GM12878 (cell line): ENCODE data around the gene SCRG1. TPM values are rescaled to one million over a fixed set of nuclear protein-coding genes. Genes with fewer than 3 reads are reported as not detected.

Experiments used
- ATF7 ChIP-seq: fragments of 450-650 bp; IDR thresholded peaks from 2 replicates; pipeline ENCODE4 v1.6.1; 2016; ENCODE audit warnings: low read depth, mild to moderate bottlenecking
- CREB1 ChIP-seq: IDR thresholded peaks from 2 replicates; pipeline ENCODE4 v1.6.1; 2012; ENCODE audit warnings: low read depth, mild to moderate bottlenecking, inconsistent platforms
- E2F8 ChIP-seq: fragments of 450-650 bp; IDR thresholded peaks from 2 replicates; pipeline ENCODE4 v1.6.1; 2018; ENCODE audit warnings: mild to moderate bottlenecking, low read depth, moderate library complexity; ENCODE audit not compliant: partially characterized antibody
- ETV6 ChIP-seq, 2 experiments: fragments of 450-650 bp in 1 of 2; IDR thresholded peaks in 1 of 2; conservative IDR thresholded peaks in 1 of 2; 2 replicates each; pipeline ENCODE4 v1.6.1; 2014; ENCODE audit warnings: antibody characterized with exemption in 1 of 2, borderline replicate concordance in 1 of 2, low read depth in 1 of 2, mild to moderate bottlenecking in 1 of 2, moderate library complexity in 1 of 2
- KLF5 ChIP-seq: fragments of 450-650 bp; IDR thresholded peaks from 2 replicates; pipeline ENCODE4 v1.6.1; 2014; ENCODE audit warnings: mild to moderate bottlenecking; ENCODE audit not compliant: partially characterized antibody
- MTA3 ChIP-seq: IDR thresholded peaks from 2 replicates; pipeline ENCODE4 v1.6.1; 2012; ENCODE audit warnings: low read length, inconsistent platforms, borderline replicate concordance
- NR2C2 ChIP-seq: IDR thresholded peaks from 2 replicates; pipeline ENCODE4 v1.6.1; 2011; ENCODE audit warnings: borderline replicate concordance, low read depth; ENCODE audit not compliant: control insufficient read depth, insufficient read length
- PBX3 ChIP-seq: IDR thresholded peaks from 2 replicates; pipeline ENCODE4 v1.6.1; 2011; ENCODE audit warnings: mild to moderate bottlenecking, low read depth, low read length, moderate library complexity; ENCODE audit not compliant: insufficient replicate concordance
- POU2F2 ChIP-seq: IDR thresholded peaks from 3 replicates; pipeline ENCODE4 v1.6.1; 2011; ENCODE audit warnings: low read depth, mild to moderate bottlenecking, low read length, borderline replicate concordance
- RCOR1 ChIP-seq: conservative IDR thresholded peaks from 2 replicates; pipeline ENCODE4 v1.6.1; 2012; ENCODE audit warnings: low read depth, low read length, improper control_type of control experiment
- SREBF1 ChIP-seq: IDR thresholded peaks from 2 replicates; pipeline ENCODE4 v1.6.1; 2012; ENCODE audit warnings: mild to moderate bottlenecking, low read length
- polyA plus RNA-seq, 11 experiments: library from polyadenylated mRNA; depleted of rRNA in 4 of 11; unstranded in 6 of 11; stranded (reverse) in 5 of 11; fragments of >200 nt; fragmentation: Nextera tagmentation in 4 of 11; fragmentation: Illumina TruSeq in 1 of 11; extraction: Ambion mirVana in 4 of 11; extraction: Trizol in 1 of 11; gene quantifications; 1 replicate in 1 of 11; 2 replicates in 10 of 11; pipeline versions ENCODE4 v1.2.1 to v1.2.3, GENCODE V29; 2011 to 2016; ENCODE audit warnings: inconsistent platforms in 2 of 11, missing spikeins in 2 of 11, low read depth in 1 of 11
- total RNA-seq, 4 experiments: library from RNA; depleted of rRNA in 3 of 4; stranded (reverse); fragments of >200 nt in 3 of 4; fragmentation: Illumina TruSeq in 1 of 4; extraction: Trizol in 1 of 4; gene quantifications; 2 replicates each; pipeline versions ENCODE4 v1.2.1 to v1.2.3, GENCODE V29; 2013 to 2021
- TF ChIP-seq, protein P1 (sequence below): fragments of 450-650 bp; IDR thresholded peaks from 2 replicates; pipeline ENCODE4 v1.6.1; 2016; ENCODE audit warnings: mild to moderate bottlenecking
- TF ChIP-seq, protein P2 (sequence below): fragments of 450-650 bp; formaldehyde crosslinking; IDR thresholded peaks from 2 replicates; pipeline ENCODE4 v1.4.0; 2022; ENCODE audit warnings: mild to moderate bottlenecking, moderate library complexity
- TF ChIP-seq, protein P3 (sequence below): fragments of 450-650 bp; IDR thresholded peaks from 2 replicates; pipeline ENCODE4 v1.6.1; 2017; ENCODE audit warnings: mild to moderate bottlenecking, moderate library complexity

Gene SCRG1
- total and polyA plus RNA-seq, 10 of the 15 experiments (the other 5 are each of a cell fraction or from before 2014, with no cell fraction given): 0.02 to 0.58 (median 0.54) TPM; not detected in 7

DNA sequence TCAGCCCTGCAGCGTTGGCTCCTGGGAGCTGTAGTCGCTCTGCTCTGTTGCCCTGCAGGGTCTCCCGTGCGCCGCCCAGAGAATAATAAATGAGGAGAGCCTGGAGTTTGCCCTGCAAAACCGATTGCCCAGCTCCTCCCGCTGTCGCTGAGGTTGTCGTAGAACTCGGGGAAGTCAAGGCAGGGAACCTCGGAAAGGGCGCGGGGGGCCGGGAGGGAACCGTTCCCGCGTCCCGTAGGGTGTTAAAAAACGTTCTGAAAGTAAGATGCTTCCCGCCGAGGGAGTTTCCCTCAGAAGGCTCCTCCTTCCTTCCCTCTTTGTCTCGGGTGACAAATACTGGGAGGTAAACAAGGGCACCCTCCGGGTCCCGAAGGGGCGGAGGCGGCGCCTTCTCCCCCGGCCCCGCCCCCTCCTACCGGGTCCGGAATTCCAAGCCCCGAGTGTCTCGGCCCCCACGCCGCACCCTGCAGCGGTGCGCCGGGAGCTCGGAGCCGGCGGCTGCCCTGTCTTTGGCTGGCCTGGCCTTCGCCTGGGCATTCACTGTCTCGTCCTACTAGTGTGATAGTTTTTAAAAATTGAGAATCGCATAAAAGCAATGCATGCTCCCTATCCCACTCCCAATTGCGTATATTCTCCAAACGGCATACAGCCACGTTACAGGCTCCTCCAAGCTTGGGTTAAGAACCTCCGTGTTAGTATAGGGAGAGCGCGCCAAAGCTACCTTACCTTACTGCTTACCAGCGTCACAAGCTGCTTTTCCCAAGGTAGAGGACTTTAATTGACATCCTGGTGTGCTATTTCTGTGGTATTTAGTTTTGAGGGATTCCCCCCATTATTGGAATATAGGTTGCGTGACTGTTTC, 63.8 kb downstream of the SCRG1 start (continued):
- TF ChIP-seq, protein P1, sequence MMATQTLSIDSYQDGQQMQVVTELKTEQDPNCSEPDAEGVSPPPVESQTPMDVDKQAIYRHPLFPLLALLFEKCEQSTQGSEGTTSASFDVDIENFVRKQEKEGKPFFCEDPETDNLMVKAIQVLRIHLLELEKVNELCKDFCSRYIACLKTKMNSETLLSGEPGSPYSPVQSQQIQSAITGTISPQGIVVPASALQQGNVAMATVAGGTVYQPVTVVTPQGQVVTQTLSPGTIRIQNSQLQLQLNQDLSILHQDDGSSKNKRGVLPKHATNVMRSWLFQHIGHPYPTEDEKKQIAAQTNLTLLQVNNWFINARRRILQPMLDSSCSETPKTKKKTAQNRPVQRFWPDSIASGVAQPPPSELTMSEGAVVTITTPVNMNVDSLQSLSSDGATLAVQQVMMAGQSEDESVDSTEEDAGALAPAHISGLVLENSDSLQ: no peak
- TF ChIP-seq ATF7 (no peak), POU2F2 (no peak), SREBF1 (no peak), CREB1 (no peak), MTA3 (no peak; the same call in 1 of the 2 replicates), ETV6 (conservative IDR thresholded peaks at IDR 0.05 in 1 of 2, IDR thresholded peaks at IDR 0.05 in 1 of 2; ENCODE audit: borderline replicate concordance in 1 of 2, low read depth in 1 of 2) (0 out of 4 replicates have a peak, but pooled peaks of 1 of the 2 experiments have one; percentile 12), PBX3 (no peak), E2F8 (no peak), KLF5 (no peak), NR2C2 (no peak), RCOR1 (no peak)
- TF ChIP-seq, protein P2, sequence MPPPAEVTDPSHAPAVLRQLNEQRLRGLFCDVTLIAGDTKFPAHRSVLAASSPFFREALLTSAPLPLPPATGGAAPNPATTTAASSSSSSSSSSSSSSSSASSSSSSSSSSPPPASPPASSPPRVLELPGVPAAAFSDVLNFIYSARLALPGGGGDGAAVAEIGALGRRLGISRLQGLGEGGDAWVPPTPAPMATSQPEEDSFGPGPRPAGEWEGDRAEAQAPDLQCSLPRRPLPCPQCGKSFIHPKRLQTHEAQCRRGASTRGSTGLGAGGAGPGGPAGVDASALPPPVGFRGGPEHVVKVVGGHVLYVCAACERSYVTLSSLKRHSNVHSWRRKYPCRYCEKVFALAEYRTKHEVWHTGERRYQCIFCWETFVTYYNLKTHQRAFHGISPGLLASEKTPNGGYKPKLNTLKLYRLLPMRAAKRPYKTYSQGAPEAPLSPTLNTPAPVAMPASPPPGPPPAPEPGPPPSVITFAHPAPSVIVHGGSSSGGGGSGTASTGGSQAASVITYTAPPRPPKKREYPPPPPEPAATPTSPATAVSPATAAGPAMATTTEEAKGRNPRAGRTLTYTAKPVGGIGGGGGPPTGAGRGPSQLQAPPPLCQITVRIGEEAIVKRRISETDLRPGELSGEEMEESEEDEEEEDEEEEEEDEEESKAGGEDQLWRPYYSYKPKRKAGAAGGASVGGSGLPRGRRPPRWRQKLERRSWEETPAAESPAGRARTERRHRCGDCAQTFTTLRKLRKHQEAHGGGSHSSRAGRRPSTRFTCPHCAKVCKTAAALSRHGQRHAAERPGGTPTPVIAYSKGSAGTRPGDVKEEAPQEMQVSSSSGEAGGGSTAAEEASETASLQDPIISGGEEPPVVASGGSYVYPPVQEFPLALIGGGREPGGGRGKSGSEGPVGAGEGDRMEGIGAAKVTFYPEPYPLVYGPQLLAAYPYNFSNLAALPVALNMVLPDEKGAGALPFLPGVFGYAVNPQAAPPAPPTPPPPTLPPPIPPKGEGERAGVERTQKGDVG (CRISPR knock-in tag): no peak
- TF ChIP-seq, protein P3, sequence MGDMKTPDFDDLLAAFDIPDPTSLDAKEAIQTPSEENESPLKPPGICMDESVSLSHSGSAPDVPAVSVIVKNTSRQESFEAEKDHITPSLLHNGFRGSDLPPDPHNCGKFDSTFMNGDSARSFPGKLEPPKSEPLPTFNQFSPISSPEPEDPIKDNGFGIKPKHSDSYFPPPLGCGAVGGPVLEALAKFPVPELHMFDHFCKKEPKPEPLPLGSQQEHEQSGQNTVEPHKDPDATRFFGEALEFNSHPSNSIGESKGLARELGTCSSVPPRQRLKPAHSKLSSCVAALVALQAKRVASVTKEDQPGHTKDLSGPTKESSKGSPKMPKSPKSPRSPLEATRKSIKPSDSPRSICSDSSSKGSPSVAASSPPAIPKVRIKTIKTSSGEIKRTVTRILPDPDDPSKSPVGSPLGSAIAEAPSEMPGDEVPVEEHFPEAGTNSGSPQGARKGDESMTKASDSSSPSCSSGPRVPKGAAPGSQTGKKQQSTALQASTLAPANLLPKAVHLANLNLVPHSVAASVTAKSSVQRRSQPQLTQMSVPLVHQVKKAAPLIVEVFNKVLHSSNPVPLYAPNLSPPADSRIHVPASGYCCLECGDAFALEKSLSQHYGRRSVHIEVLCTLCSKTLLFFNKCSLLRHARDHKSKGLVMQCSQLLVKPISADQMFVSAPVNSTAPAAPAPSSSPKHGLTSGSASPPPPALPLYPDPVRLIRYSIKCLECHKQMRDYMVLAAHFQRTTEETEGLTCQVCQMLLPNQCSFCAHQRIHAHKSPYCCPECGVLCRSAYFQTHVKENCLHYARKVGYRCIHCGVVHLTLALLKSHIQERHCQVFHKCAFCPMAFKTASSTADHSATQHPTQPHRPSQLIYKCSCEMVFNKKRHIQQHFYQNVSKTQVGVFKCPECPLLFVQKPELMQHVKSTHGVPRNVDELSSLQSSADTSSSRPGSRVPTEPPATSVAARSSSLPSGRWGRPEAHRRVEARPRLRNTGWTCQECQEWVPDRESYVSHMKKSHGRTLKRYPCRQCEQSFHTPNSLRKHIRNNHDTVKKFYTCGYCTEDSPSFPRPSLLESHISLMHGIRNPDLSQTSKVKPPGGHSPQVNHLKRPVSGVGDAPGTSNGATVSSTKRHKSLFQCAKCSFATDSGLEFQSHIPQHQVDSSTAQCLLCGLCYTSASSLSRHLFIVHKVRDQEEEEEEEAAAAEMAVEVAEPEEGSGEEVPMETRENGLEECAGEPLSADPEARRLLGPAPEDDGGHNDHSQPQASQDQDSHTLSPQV: no peak
